Central memory CD8-positive, alpha-beta T cell (primary cell): Measurements from ENCODE around the gene FRMD4A.
"Not testable (repeated sequence)": the region's sequence is repeated elsewhere in the genome, so short reads cannot be mapped to it uniquely, and the experiment has no call there.

Experiments
- ATAC-seq: fragments of 150-1000 bp; cut with Tn5 transposase; replicated peaks from 2 replicates; pipeline ENCODE4 v1.10.0; 2022; ENCODE audit warnings: mild to moderate bottlenecking, moderate FRiP score, moderate number of reproducible peaks; ENCODE audit not compliant: poor library complexity, severe bottlenecking; ENCODE audit errors: extremely low read depth
- DNase-seq, 2 donors: peaks; one replicate each; pipeline ENCODE4 v3.0.0; 2021; ENCODE audit warnings: low spot score in 2 of 2
- H3K27ac Mint-ChIP-seq: one replicate; pipeline ENCODE4 v1.8.0; 2022; ENCODE audit warnings: low read depth, mild to moderate bottlenecking, moderate library complexity, mixed read lengths
- H3K27me3 Mint-ChIP-seq: one replicate; pipeline ENCODE4 v1.8.0; 2022; ENCODE audit warnings: mixed read lengths
- H3K36me3 Mint-ChIP-seq: one replicate; pipeline ENCODE4 v1.8.0; 2022; ENCODE audit warnings: mild to moderate bottlenecking, moderate library complexity, mixed read lengths; ENCODE audit not compliant: insufficient read depth
- H3K4me1 Mint-ChIP-seq: one replicate; pipeline ENCODE4 v1.8.0; 2022; ENCODE audit warnings: mixed read lengths
- H3K4me3 Mint-ChIP-seq: one replicate; pipeline ENCODE4 v1.8.0; 2022; ENCODE audit warnings: mild to moderate bottlenecking, moderate library complexity, mixed read lengths
- H3K9me3 Mint-ChIP-seq: one replicate; pipeline ENCODE4 v1.8.0; 2022; ENCODE audit warnings: mixed read lengths

FRMD4A gene

GRCh38 chr10:13924040-13924725, 406.5 kb downstream of the FRMD4A start:
- H3K4me3 Mint-ChIP-seq = no peak overlapping the region
- H3K4me1 Mint-ChIP-seq = no peaks in the 10 kb centered on the region
- no peaks in the 10 kb centered on the region for H3K27me3 Mint-ChIP-seq
- no peaks in the 10 kb centered on the region for H3K9me3 Mint-ChIP-seq
- no peak for DNase-seq
- no peak overlapping the region for H3K27ac Mint-ChIP-seq
- H3K36me3 Mint-ChIP-seq = no peaks in the 10 kb centered on the region
- ATAC-seq = no peak

- no peak for DNase-seq
- no peaks in the 10 kb centered on the region for H3K27me3 Mint-ChIP-seq
- ATAC-seq = no peak
Measured at GRCh38 chr10:13922586-13922985, 408.1 kb downstream of the FRMD4A start.

DNA sequence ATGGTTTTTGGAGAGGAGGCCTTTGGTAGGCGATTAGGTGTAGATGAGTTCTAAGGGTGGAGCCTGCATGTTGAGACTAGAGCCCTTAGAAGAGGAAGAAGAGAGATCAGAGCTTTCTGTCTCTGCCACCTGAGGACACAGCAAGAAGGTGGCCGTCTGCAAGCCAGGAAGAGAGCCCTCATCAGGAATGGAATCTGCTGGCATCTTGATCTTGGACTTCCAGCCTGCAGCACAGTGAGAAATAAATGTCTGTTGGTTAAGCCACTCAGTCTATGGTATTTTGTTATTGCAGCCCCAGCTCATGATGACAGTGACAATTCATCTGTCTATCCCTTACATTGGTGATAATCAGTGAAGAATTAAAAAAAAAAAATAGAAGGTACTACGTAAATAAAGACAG, 408.8 kb downstream of the FRMD4A start:
- DNase-seq = no peak
- Mint-ChIP-seq H3K27me3 (no peaks in the 10 kb centered on the region), H3K36me3 (no peaks in the 10 kb centered on the region), H3K4me3 (no peak overlapping the region), H3K27ac (no peak overlapping the region), H3K4me1 (no peaks in the 10 kb centered on the region), H3K9me3 (no peaks in the 10 kb centered on the region)
- ATAC-seq = no peak

More at GRCh38 chr10:13922586-13922985, 408.1 kb downstream of the FRMD4A start:
- H3K27ac Mint-ChIP-seq = no peak overlapping the region
- H3K9me3 Mint-ChIP-seq = no peaks in the 10 kb centered on the region
- H3K4me1 Mint-ChIP-seq = no peaks in the 10 kb centered on the region
- H3K36me3 Mint-ChIP-seq = no peaks in the 10 kb centered on the region
- no peak overlapping the region for H3K4me3 Mint-ChIP-seq

- not testable (repeated sequence) for H3K4me3 Mint-ChIP-seq, ATAC-seq, H3K27ac Mint-ChIP-seq, H3K4me1 Mint-ChIP-seq, DNase-seq, H3K36me3 Mint-ChIP-seq, H3K27me3 Mint-ChIP-seq, H3K9me3 Mint-ChIP-seq
Measured at GRCh38 chr10:13921131-13921530, 409.6 kb downstream of the FRMD4A start.

DNA sequence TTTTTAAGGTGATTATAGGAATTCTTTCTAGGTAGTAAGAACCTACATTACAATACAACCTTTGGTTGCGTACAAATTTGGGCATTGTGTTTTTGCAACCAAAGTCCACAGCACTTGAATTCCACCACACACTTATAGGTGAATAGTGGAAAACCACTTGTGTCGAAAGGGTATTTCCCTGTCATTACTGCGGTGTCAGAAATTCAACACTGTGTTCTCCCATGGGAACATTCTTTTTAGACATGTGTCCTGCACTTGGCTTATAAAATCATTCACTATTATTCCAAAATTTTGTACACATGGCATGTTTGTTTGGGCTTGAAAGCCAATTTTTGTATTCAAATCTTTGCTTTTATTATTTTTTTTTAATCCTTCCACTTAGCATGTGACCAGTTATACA, 410.3 kb downstream of the FRMD4A start:
- H3K4me1 Mint-ChIP-seq = no peaks in the 10 kb centered on the region

GRCh38 chr10:13920031-13920430, 410.7 kb downstream of the FRMD4A start:
- Mint-ChIP-seq H3K27me3 (no peaks in the 10 kb centered on the region), H3K9me3 (no peaks in the 10 kb centered on the region), H3K27ac (no peak overlapping the region), H3K4me1 (no peaks in the 10 kb centered on the region), H3K4me3 (no peak overlapping the region), H3K36me3 (no peaks in the 10 kb centered on the region)
- ATAC-seq (no peak), DNase-seq (no peak)

More for the DNA sequence above, 410.3 kb downstream of the FRMD4A start:
- no peak overlapping the region for H3K4me3 Mint-ChIP-seq
- H3K27ac Mint-ChIP-seq = no peak overlapping the region
- H3K9me3 Mint-ChIP-seq = no peaks in the 10 kb centered on the region
- no peaks in the 10 kb centered on the region for H3K27me3 Mint-ChIP-seq
- no peaks in the 10 kb centered on the region for H3K36me3 Mint-ChIP-seq
- DNase-seq (no peak), ATAC-seq (no peak)

GRCh38 chr10:13917791-13918190, 412.9 kb downstream of the FRMD4A start:
- ATAC-seq = no peak
- no peak overlapping the region for H3K4me3 Mint-ChIP-seq
- no peak for DNase-seq
- H3K27me3 Mint-ChIP-seq = no peaks in the 10 kb centered on the region
- H3K27ac Mint-ChIP-seq = no peak overlapping the region
- no peaks in the 10 kb centered on the region for H3K4me1 Mint-ChIP-seq
- H3K9me3 Mint-ChIP-seq = no peaks in the 10 kb centered on the region
- no peaks in the 10 kb centered on the region for H3K36me3 Mint-ChIP-seq

GRCh38 chr10:13916384-13916947, 414.3 kb downstream of the FRMD4A start:
- Mint-ChIP-seq H3K4me1 (no peaks in the 10 kb centered on the region), H3K27ac (peak overlapping the region; percentile 3), H3K27me3 (no peaks in the 10 kb centered on the region), H3K9me3 (no peaks in the 10 kb centered on the region), H3K4me3 (no peak overlapping the region), H3K36me3 (no peaks in the 10 kb centered on the region)
- no peak for ATAC-seq
- no peak for DNase-seq

GRCh38 chr10:13915710-13916109, 415.0 kb downstream of the FRMD4A start:
- peak overlapping the region; percentile 3 for H3K27ac Mint-ChIP-seq
- DNase-seq = no peak
- no peaks in the 10 kb centered on the region for H3K4me1 Mint-ChIP-seq
- no peaks in the 10 kb centered on the region for H3K36me3 Mint-ChIP-seq
- H3K9me3 Mint-ChIP-seq = no peaks in the 10 kb centered on the region
- no peak overlapping the region for H3K4me3 Mint-ChIP-seq
- no peak for ATAC-seq
- H3K27me3 Mint-ChIP-seq = no peaks in the 10 kb centered on the region

DNA sequence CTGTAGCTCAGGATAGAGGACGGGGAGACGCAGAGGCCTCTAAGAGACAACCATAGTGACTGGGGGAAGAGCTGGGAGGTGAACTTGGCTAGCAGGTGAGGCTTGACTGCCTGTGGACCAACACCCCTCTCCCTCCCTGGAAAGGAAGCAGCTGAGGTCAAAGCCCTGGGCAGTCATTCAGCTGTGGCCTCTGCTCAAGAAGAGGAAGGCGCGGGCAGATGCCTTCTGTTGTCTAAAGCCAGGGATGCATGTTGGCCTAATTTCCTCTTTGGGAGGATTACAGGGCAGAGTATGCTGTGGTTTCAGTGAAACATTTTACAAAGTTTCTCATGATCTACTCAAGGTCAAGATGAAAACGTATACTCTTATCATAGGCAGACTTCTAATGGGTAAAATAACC, 416.8 kb downstream of the FRMD4A start:
- H3K27ac Mint-ChIP-seq = no peak overlapping the region
- no peak for DNase-seq
- no peaks in the 10 kb centered on the region for H3K9me3 Mint-ChIP-seq
- H3K4me1 Mint-ChIP-seq = no peaks in the 10 kb centered on the region
- H3K27me3 Mint-ChIP-seq = no peaks in the 10 kb centered on the region
- H3K4me3 Mint-ChIP-seq = no peak overlapping the region
- no peak for ATAC-seq
- no peaks in the 10 kb centered on the region for H3K36me3 Mint-ChIP-seq

- Mint-ChIP-seq H3K27ac (no peak overlapping the region), H3K36me3 (no peaks in the 10 kb centered on the region), H3K4me3 (no peak overlapping the region), H3K27me3 (no peaks in the 10 kb centered on the region), H3K9me3 (no peaks in the 10 kb centered on the region), H3K4me1 (no peaks in the 10 kb centered on the region)
- no peak for DNase-seq
- ATAC-seq = no peak
Measured at GRCh38 chr10:13911821-13912520, 418.8 kb downstream of the FRMD4A start.

DNA sequence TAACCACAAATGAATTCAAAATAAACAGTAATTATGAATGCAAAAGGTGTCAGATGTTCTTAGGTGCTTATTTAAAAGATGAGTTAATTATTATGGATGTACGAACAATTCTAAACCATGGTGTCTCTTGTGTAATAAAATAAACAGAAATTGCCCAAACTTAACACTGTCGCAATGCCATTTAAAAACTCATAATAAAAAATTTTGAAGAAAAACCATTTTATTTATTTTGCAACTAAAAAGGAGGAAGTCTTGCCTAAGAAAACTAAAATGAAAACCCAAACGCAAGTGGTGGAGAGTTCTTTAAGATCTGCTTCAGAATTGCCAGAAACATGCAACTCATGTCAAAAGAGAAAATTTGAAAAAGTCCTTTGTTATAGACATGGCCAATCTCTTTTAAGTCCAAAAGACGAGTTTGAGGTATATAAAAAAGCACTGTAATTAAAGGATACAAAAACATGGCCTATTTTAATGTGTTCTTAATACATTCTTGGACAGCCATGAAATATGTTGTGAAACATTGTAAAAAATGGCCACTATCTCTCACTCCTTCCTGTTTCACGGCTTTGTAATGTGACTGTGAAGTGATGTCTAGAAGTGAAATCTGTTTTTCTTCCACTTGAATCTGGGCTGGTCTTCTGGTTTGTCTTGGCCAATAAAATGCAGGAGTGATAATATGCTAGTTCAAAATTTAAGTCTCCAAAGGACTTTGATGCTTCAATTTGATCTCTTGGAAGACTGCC, 421.0 kb downstream of the FRMD4A start:
- Mint-ChIP-seq H3K9me3 (no peaks in the 10 kb centered on the region), H3K4me3 (no peak overlapping the region), H3K27me3 (no peaks in the 10 kb centered on the region), H3K27ac (no peak overlapping the region), H3K4me1 (no peaks in the 10 kb centered on the region), H3K36me3 (no peaks in the 10 kb centered on the region)
- DNase-seq (no peak), ATAC-seq (no peak)
